Trophoblast cell (in vitro differentiated cells and primary cell): ENCODE results near the gene TSR3.

Experiments used
- DNase-seq, 2 donors: peaks; one replicate each; pipeline ENCODE4 v3.0.0-alpha.2; 2016
- H2AFZ ChIP-seq: 2 replicates; pipeline ENCODE4 v1.6.1; 2013; ENCODE audit warnings: low read length, moderate library complexity, mild to moderate bottlenecking; ENCODE audit not compliant: insufficient read depth, poor library complexity
- H2AK5ac ChIP-seq: 2 replicates; pipeline ENCODE4 v1.6.1; 2013; ENCODE audit warnings: mild to moderate bottlenecking, low read length
- H2BK120ac ChIP-seq: 2 replicates; pipeline ENCODE4 v1.6.1; 2013; ENCODE audit warnings: low read length, mild to moderate bottlenecking, moderate library complexity; ENCODE audit not compliant: insufficient read depth, poor library complexity
- H2BK12ac ChIP-seq: 2 replicates; pipeline ENCODE4 v1.6.1; 2013; ENCODE audit warnings: mild to moderate bottlenecking, low read length, moderate library complexity
- H2BK5ac ChIP-seq: 2 replicates; pipeline ENCODE4 v1.6.1; 2013; ENCODE audit warnings: low read length, low read depth, moderate library complexity, mild to moderate bottlenecking; ENCODE audit not compliant: poor library complexity
- H3K14ac ChIP-seq: 2 replicates; pipeline ENCODE4 v1.6.1; 2013; ENCODE audit warnings: mild to moderate bottlenecking, low read length
- H3K18ac ChIP-seq: 2 replicates; pipeline ENCODE4 v1.6.1; 2013; ENCODE audit warnings: mild to moderate bottlenecking, low read length
- H3K23ac ChIP-seq: 2 replicates; pipeline ENCODE4 v1.6.1; 2013; ENCODE audit warnings: low read length
- H3K27ac ChIP-seq: 2 replicates; pipeline ENCODE4 v1.5.1; 2013; ENCODE audit warnings: low read depth, mild to moderate bottlenecking, inconsistent platforms, low read length, moderate library complexity
- H3K27me3 ChIP-seq: 2 replicates; pipeline ENCODE4 v1.6.1; 2013; ENCODE audit warnings: inconsistent platforms, mild to moderate bottlenecking, low read length, moderate library complexity; ENCODE audit not compliant: insufficient read depth
- H3K36me3 ChIP-seq, 2 experiments: 1 replicate in 1 of 2; 2 replicates in 1 of 2; pipeline ENCODE4 v1.6.1; 2013; ENCODE audit warnings: low read length in 2 of 2, mild to moderate bottlenecking in 2 of 2, moderate library complexity in 1 of 2; ENCODE audit not compliant: insufficient read depth in 2 of 2, control insufficient read depth in 1 of 2
- H3K4ac ChIP-seq: 2 replicates; pipeline ENCODE4 v1.6.1; 2013; ENCODE audit warnings: low read depth, mild to moderate bottlenecking, low read length, moderate library complexity
- H3K4me1 ChIP-seq, 2 experiments: 1 replicate in 1 of 2; 2 replicates in 1 of 2; pipeline ENCODE4 v1.6.1; 2013; ENCODE audit warnings: low read length in 2 of 2, mild to moderate bottlenecking in 2 of 2, moderate library complexity in 1 of 2; ENCODE audit not compliant: insufficient read depth in 2 of 2, control insufficient read depth in 1 of 2
- H3K4me2 ChIP-seq: 2 replicates; pipeline ENCODE4 v1.6.1; 2013; ENCODE audit warnings: inconsistent platforms, mild to moderate bottlenecking, low read length, moderate library complexity
- H3K4me3 ChIP-seq: 2 replicates; pipeline ENCODE4 v1.5.1; 2013; ENCODE audit warnings: mild to moderate bottlenecking, low read depth, low read length, inconsistent platforms
- H3K79me1 ChIP-seq: one replicate; pipeline ENCODE4 v1.6.1; 2013; ENCODE audit warnings: low read length
- H3K79me2 ChIP-seq: 2 replicates; pipeline ENCODE4 v1.6.1; 2013; ENCODE audit warnings: low read length, mild to moderate bottlenecking; ENCODE audit not compliant: control insufficient read depth, insufficient read depth, poor library complexity
- H3K9ac ChIP-seq: 2 replicates; pipeline ENCODE4 v1.6.1; 2013; ENCODE audit warnings: mild to moderate bottlenecking, low read length
- H3K9me3 ChIP-seq: 2 replicates; pipeline ENCODE4 v1.6.1; 2013; ENCODE audit warnings: low read depth, mild to moderate bottlenecking, control low read depth, inconsistent platforms, low read length; ENCODE audit not compliant: insufficient read depth
- H4K12ac ChIP-seq: 2 replicates; pipeline ENCODE4 v1.6.1; 2013; ENCODE audit warnings: low read depth, mild to moderate bottlenecking, low read length, moderate library complexity
- H4K8ac ChIP-seq: 2 replicates; pipeline ENCODE4 v1.6.1; 2013; ENCODE audit warnings: low read depth, mild to moderate bottlenecking, low read length, moderate library complexity
- H4K91ac ChIP-seq: one replicate; pipeline ENCODE4 v1.6.1; 2013; ENCODE audit warnings: low read depth, mild to moderate bottlenecking, low read length, moderate library complexity
- WGBS: extraction: QIAGEN DNeasy Blood & Tissue Kit; methylation state at CpG from one replicate; pipeline ENCODE4 v1.1.7; 2013; ENCODE audit warnings: missing lambda C conversion rate; ENCODE audit not compliant: insufficient read length, insufficient coverage; ENCODE audit errors: extremely low coverage; 5-methylcytosine and 5-hydroxymethylcytosine counted together

Gene TSR3

GRCh38 chr16:1333854-1334700, 17.6 kb downstream of the TSR3 start:
- Histone ChIP-seq H2BK120ac (no peak overlapping the region), H3K23ac (no peak overlapping the region), H3K79me1 (peaks cover 9% of the 10 kb centered on the region), H4K8ac (no peak overlapping the region), H3K27ac (no peak overlapping the region), H3K18ac (no peak overlapping the region), H2BK5ac (no peak overlapping the region), H3K9ac (no peak overlapping the region), H2AFZ (peak overlapping the region; percentile 52), H4K91ac (no peak overlapping the region), H3K4ac (no peak overlapping the region), H3K14ac (no peak overlapping the region), H3K79me2 (no peaks in the 10 kb centered on the region), H3K27me3 (peaks cover 39% of the 10 kb centered on the region), H3K36me3 (no peaks in the 10 kb centered on the region), H3K9me3 (peaks cover 7% of the 10 kb centered on the region), H3K4me2 (peak overlapping the region; percentile 50), H2BK12ac (no peak overlapping the region), H2AK5ac (peak overlapping the region; percentile 30), H3K4me1 (peaks cover 22 to 27% of the 10 kb centered on the region in 2 experiments), H4K12ac (no peak overlapping the region), H3K4me3 (peak overlapping the region; percentile 25)
- no peak for DNase-seq
- WGBS: no CpG with 5 or more reads among the region's 78 CpGs

GRCh38 chr16:1333149-1333812, 18.4 kb downstream of the TSR3 start, which contains the start of gene BAIAP3:
Gene BAIAP3 (plus strand): TSS chr16:1333645. CDS start chr16:1338550, 4,905 bp downstream.
- peaks cover 39% of the 10 kb centered on the region for H3K27me3 ChIP-seq
- no peak within 1 kb of the TSS for H3K14ac ChIP-seq
- H4K12ac ChIP-seq: no peak within 1 kb of the TSS
- peaks cover 22 to 27% of the 10 kb centered on the region in 2 experiments for H3K4me1 ChIP-seq
- H3K4me3 ChIP-seq: peak within 1 kb of the TSS; percentile 25
- H2BK120ac ChIP-seq: no peak within 1 kb of the TSS
- H3K27ac ChIP-seq: no peak within 1 kb of the TSS
- H3K79me2 ChIP-seq: no peaks in the 10 kb centered on the region
- H3K23ac ChIP-seq: no peak within 1 kb of the TSS
- peak within 1 kb of the TSS; percentile 30 for H2AK5ac ChIP-seq
- H3K4ac ChIP-seq: no peak within 1 kb of the TSS
- peaks cover 9% of the 10 kb centered on the region for H3K79me1 ChIP-seq
- no peak within 1 kb of the TSS for H3K9ac ChIP-seq
- H2BK5ac ChIP-seq: no peak within 1 kb of the TSS
- DNase-seq: peak in 1 of 2 donors; percentile 45
- WGBS: no CpG with 5 or more reads among the region's 83 CpGs
- H3K18ac ChIP-seq: no peak within 1 kb of the TSS
- peaks cover 7% of the 10 kb centered on the region for H3K9me3 ChIP-seq
- no peaks in the 10 kb centered on the region for H3K36me3 ChIP-seq
- peak within 1 kb of the TSS; percentile 63 for H3K4me2 ChIP-seq
- H4K91ac ChIP-seq: no peak within 1 kb of the TSS
- peak within 1 kb of the TSS; percentile 30 for H4K8ac ChIP-seq
- H2AFZ ChIP-seq: peak within 1 kb of the TSS; percentile 52
- H2BK12ac ChIP-seq: peak within 1 kb of the TSS; percentile 28

GRCh38 chr16:1332618-1333148, 19.0 kb downstream of the TSR3 start:
- H2AFZ ChIP-seq: no peak overlapping the region
- H2BK120ac ChIP-seq: no peak overlapping the region
- peaks cover 9% of the 10 kb centered on the region for H3K79me1 ChIP-seq
- no peak overlapping the region for H2BK5ac ChIP-seq
- no peak overlapping the region for H3K18ac ChIP-seq
- no peak overlapping the region for H2AK5ac ChIP-seq
- H3K9me3 ChIP-seq: peaks cover 7% of the 10 kb centered on the region
- WGBS: no CpG with 5 or more reads among the region's 26 CpGs
- no peak overlapping the region for H4K91ac ChIP-seq
- H3K79me2 ChIP-seq: no peaks in the 10 kb centered on the region
- H2BK12ac ChIP-seq: peak overlapping the region; percentile 28
- no peak overlapping the region for H3K23ac ChIP-seq
- no peak overlapping the region for H3K9ac ChIP-seq
- H3K14ac ChIP-seq: no peak overlapping the region
- H4K8ac ChIP-seq: peak overlapping the region; percentile 30
- H3K27ac ChIP-seq: no peak overlapping the region
- H3K4me3 ChIP-seq: no peak overlapping the region
- DNase-seq: no peak
- H3K27me3 ChIP-seq: peaks cover 39% of the 10 kb centered on the region
- no peak overlapping the region for H3K4ac ChIP-seq
- H4K12ac ChIP-seq: no peak overlapping the region
- peaks cover 22 to 27% of the 10 kb centered on the region in 2 experiments for H3K4me1 ChIP-seq
- no peaks in the 10 kb centered on the region for H3K36me3 ChIP-seq
- peak overlapping the region; percentile 63 for H3K4me2 ChIP-seq

GRCh38 chr16:1331712-1332617, 19.7 kb downstream of the TSR3 start:
- Histone ChIP-seq H3K9ac (no peak overlapping the region), H3K4ac (peak overlapping the region; percentile 22), H3K36me3 (no peaks in the 10 kb centered on the region), H3K18ac (peak overlapping the region; percentile 76), H3K9me3 (peaks cover 7% of the 10 kb centered on the region), H4K12ac (peak overlapping the region; percentile 57), H3K79me1 (peaks cover 9% of the 10 kb centered on the region), H2BK12ac (peak overlapping the region; percentile 92), H3K14ac (peak overlapping the region; percentile 71), H3K4me1 (peaks cover 22 to 27% of the 10 kb centered on the region in 2 experiments), H2BK5ac (peak overlapping the region; percentile 41), H3K4me3 (no peak overlapping the region), H3K27me3 (peaks cover 39% of the 10 kb centered on the region), H4K91ac (peak overlapping the region; percentile 93), H3K4me2 (peak overlapping the region; percentile 63), H4K8ac (peak overlapping the region; percentile 78), H2BK120ac (peak overlapping the region; percentile 64), H3K23ac (no peak overlapping the region), H3K27ac (no peak overlapping the region), H2AFZ (peak overlapping the region; percentile 75), H3K79me2 (no peaks in the 10 kb centered on the region), H2AK5ac (peak overlapping the region; percentile 90)
- no CpG with 5 or more reads among the region's 34 CpGs for WGBS
- peak; percentile 63 to 86 for DNase-seq
